ENCODE data around the gene WDFY4. TPM values are rescaled to one million over a fixed set of nuclear protein-coding genes. Genes with fewer than 3 reads are reported as not detected.

The WDFY4 gene
- total and polyA plus RNA-seq, 2 of the 4 experiments (the other 2 are of a cell fraction): not detected

DNA sequence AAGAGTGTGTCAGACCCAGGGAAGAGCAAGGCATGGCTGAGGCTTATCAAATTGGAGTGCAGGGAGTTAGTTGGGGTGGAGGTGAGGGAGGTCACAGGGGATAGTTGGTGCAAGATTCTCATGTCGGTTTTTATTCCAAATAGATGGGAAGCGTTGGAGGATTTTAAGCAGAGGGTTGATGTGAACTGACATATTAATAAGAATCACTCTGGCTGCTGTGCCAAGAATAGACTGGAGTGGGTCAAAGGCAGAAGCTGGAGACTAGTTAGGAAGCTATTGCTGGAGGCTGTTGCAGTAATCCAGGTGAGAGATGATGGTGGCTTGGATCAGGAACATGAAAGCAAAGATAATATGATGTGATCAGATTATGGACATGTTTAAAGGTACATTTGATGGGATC lies 218.5 kb downstream of the WDFY4 start:
- H2AK9ac ChIP-seq (replicated peaks; ENCODE audit: low read depth, low read length, poor library complexity): no peak overlapping the region
- BruUV-seq (replicated peaks): no TSS peak
- no peak for TF ChIP-seq RCOR1 (IDR thresholded peaks at IDR 0.05; ENCODE audit: insufficient replicate concordance, low read length)
- TF ChIP-seq FOS (IDR thresholded peaks at IDR 0.05; ENCODE audit: low read depth, low read length): no peak
- no peak for TF ChIP-seq CHD1 (IDR thresholded peaks at IDR 0.05; ENCODE audit: low read depth, low read length)
- TF ChIP-seq POLR2A (IDR thresholded peaks at IDR 0.05; ENCODE audit: low read depth, low read length): no peak
- no peak for TF ChIP-seq SMC3 (IDR thresholded peaks at IDR 0.05; ENCODE audit: low read depth, low read length)
- TF ChIP-seq BHLHE40 (IDR thresholded peaks at IDR 0.05; ENCODE audit: low read depth, low read length): no peak
- TF ChIP-seq NFE2L2 (IDR thresholded peaks at IDR 0.05; ENCODE audit: low read depth, low read length): no peak
- TF ChIP-seq, protein P1, sequence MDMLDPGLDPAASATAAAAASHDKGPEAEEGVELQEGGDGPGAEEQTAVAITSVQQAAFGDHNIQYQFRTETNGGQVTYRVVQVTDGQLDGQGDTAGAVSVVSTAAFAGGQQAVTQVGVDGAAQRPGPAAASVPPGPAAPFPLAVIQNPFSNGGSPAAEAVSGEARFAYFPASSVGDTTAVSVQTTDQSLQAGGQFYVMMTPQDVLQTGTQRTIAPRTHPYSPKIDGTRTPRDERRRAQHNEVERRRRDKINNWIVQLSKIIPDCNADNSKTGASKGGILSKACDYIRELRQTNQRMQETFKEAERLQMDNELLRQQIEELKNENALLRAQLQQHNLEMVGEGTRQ (IDR thresholded peaks at IDR 0.05; ENCODE audit: low read depth, low read length): no peak
- no peak for TF ChIP-seq RAD21 (IDR thresholded peaks at IDR 0.05; ENCODE audit: low read length)
- no peak for TF ChIP-seq MXI1 (IDR thresholded peaks at IDR 0.05; ENCODE audit: borderline replicate concordance, low read depth, low read length)
- no peak for TF ChIP-seq ELK1 (IDR thresholded peaks at IDR 0.05; ENCODE audit: borderline replicate concordance, low read depth, low read length)
- no peak for TF ChIP-seq RFX5 (IDR thresholded peaks at IDR 0.05; ENCODE audit: low read depth, low read length)
- no peak overlapping the region for H3K4me2 ChIP-seq (ENCODE audit: low read depth, low read length)
- H4K8ac ChIP-seq (ENCODE audit: low read depth in 2 of 2, low read length in 2 of 2): no peak overlapping the region
- no peaks in the 10 kb centered on the region for H3K9me1 ChIP-seq (ENCODE audit: insufficient read depth, low read length)
- no peak overlapping the region for H3K27ac ChIP-seq (ENCODE audit: insufficient read depth, low read length)
- no peak overlapping the region for H3K23ac ChIP-seq (ENCODE audit: low read depth, low read length)
- DNase-seq (no peak), ATAC-seq (ENCODE audit: low read depth) (no peak)
- in situ Hi-C loops (cut with MboI; ENCODE audit: low sequenced_read_pairs) (no loop called here), intact Hi-C loops (cut with micrococcal nuclease) (no loop called here), dilution Hi-C loops (cut with HindIII; ENCODE audit: low sequenced_read_pairs, unreplicated experiment) (no loop called here)
- no peak overlapping the region for H4K91ac ChIP-seq (ENCODE audit: insufficient read depth, low read depth, low read length)
- no peak overlapping the region for H2AK5ac ChIP-seq (ENCODE audit: low read depth, low read length)
- POLR2A ChIA-PET (ENCODE audit: unreplicated experiment): no interaction called here
- no peaks in the 10 kb centered on the region for H3K4me1 ChIP-seq (ENCODE audit: control insufficient read depth, insufficient read depth, low read length)
- no peak overlapping the region for H2BK120ac ChIP-seq (ENCODE audit: low read depth, low read length)
- no peak overlapping the region for H2BK15ac ChIP-seq (ENCODE audit: low read depth, low read length)
- H3K27me3 ChIP-seq (ENCODE audit: control insufficient read depth, insufficient read depth, low read length): peaks cover 9% of the 10 kb centered on the region
- H3K9ac ChIP-seq (ENCODE audit: low read depth, low read length): no peak overlapping the region
- no peak overlapping the region for H2AFZ ChIP-seq (replicated peaks; ENCODE audit: low read length, poor library complexity)
- no peak overlapping the region for H4K5ac ChIP-seq (ENCODE audit: low read depth, low read length)
- H3K4me3 ChIP-seq (ENCODE audit: insufficient read depth, low read depth, low read length): no peak overlapping the region
- WGBS, 2 experiments (ENCODE audit: extremely low coverage in 2 of 2, insufficient read length in 1 of 2): 10% methylated on average over 2 of the region's 2 CpGs; no CpG with 5 or more reads in 1 of the 2 experiments
- no peak overlapping the region for H2BK20ac ChIP-seq (ENCODE audit: low read depth, low read length)
- no peaks in the 10 kb centered on the region for H3K9me3 ChIP-seq (ENCODE audit: control insufficient read depth, insufficient read depth, low read length)
- no peak overlapping the region for H2BK5ac ChIP-seq (ENCODE audit: low read depth, low read length, poor library complexity, severe bottlenecking)
- H3K36me3 ChIP-seq (ENCODE audit: control insufficient read depth, insufficient read depth, low read length): no peaks in the 10 kb centered on the region
- no peak overlapping the region for H3K56ac ChIP-seq (ENCODE audit: extremely low read depth, insufficient read depth, low read length)
- H3K18ac ChIP-seq (ENCODE audit: low read depth, low read length): no peak overlapping the region
- H3K14ac ChIP-seq (replicated peaks; ENCODE audit: low read depth, low read length): no peak overlapping the region
- CTCF ChIA-PET: no interaction called here
- H4K20me1 ChIP-seq (ENCODE audit: insufficient read depth, low read length): no peaks in the 10 kb centered on the region
- no peaks in the 10 kb centered on the region for H3K79me1 ChIP-seq (ENCODE audit: low read depth in 1 of 2, low read length in 2 of 2)
- no peak overlapping the region for H3K4ac ChIP-seq (ENCODE audit: low read depth, low read length)

All from IMR-90 (cell line).